ENCODE data around the gene DNAI7.

- TF ChIP-seq CTCF (IDR thresholded peaks at IDR 0.05) (no peak), SIN3A (IDR thresholded peaks at IDR 0.05; ENCODE audit: borderline replicate concordance, insufficient read depth, low read depth, low read length) (no peak), POLR2AphosphoS5 (IDR thresholded peaks at IDR 0.05; ENCODE audit: low read depth, low read length) (no peak)
Observed at GRCh38 chr12:25131270-25131669, 63.7 kb downstream of the DNAI7 start.
